Activated CD4-positive, alpha-beta memory T cell treated with anti-CD3 and anti-CD28 coated beads for 36 hours (primary cell): ENCODE measurements around the gene S100A1. TPM values are rescaled to one million over a fixed set of nuclear protein-coding genes. Genes with fewer than 3 reads are reported as not detected.

Experiments used
- CTCF ChIA-PET: fragments of 350-600 bp; sonication (Branson Sonifier 250); formaldehyde crosslinking; loops from one replicate; lab custom pipeline; 2021; ENCODE audit warnings: antibody characterized with exemption, inconsistent platforms; lab: Charles Lee
- POLR2A ChIA-PET: fragments of 350-600 bp; sonication (Branson Sonifier 250); formaldehyde crosslinking; loops from one replicate; lab custom pipeline; 2021; ENCODE audit warnings: antibody characterized with exemption; lab: Charles Lee
- DNase-seq: peaks from one replicate; pipeline ENCODE4 v3.0.0-alpha.2; 2020
- H3K27ac Mint-ChIP-seq: one replicate; pipeline ENCODE4 v1.8.0; 2021; ENCODE audit warnings: mixed read lengths
- H3K27me3 Mint-ChIP-seq: one replicate; pipeline ENCODE4 v1.8.0; 2021; ENCODE audit warnings: mixed read lengths
- H3K36me3 Mint-ChIP-seq: one replicate; pipeline ENCODE4 v1.8.0; 2021; ENCODE audit warnings: mixed read lengths
- H3K4me1 Mint-ChIP-seq: one replicate; pipeline ENCODE4 v1.8.0; 2021; ENCODE audit warnings: low read depth, mixed read lengths
- H3K4me3 Mint-ChIP-seq: one replicate; pipeline ENCODE4 v1.8.0; 2021; ENCODE audit warnings: mild to moderate bottlenecking, mixed read lengths
- H3K9me3 Mint-ChIP-seq: one replicate; pipeline ENCODE4 v1.8.0; 2021; ENCODE audit warnings: mixed read lengths
- intact Hi-C: fragments of 100-400 bp; cut with micrococcal nuclease; formaldehyde crosslinking; loops from one replicate; pipeline ENCODE4 v1.15.1; 2023
- total RNA-seq, 2 experiments: library from RNA; stranded (reverse); gene quantifications; one replicate each; pipeline ENCODE4 v1.2.3, GENCODE V29; 2021

The S100A1 gene
- total RNA-seq, 2 experiments from 2014 or later = not detected

- intact Hi-C loops = no loop called here
- H3K27ac Mint-ChIP-seq = no peak overlapping the region
- POLR2A ChIA-PET = interaction anchor here (0.6 to 0.7 kb wide), 2 partner anchors 25 to 34 kb away, joined by 3 to 4 read pairs; no protein-coding TSS in a partner anchor
These were observed 5.1 kb upstream of the S100A1 start for GRCh38 chr1:153623101-153623500.

DNA sequence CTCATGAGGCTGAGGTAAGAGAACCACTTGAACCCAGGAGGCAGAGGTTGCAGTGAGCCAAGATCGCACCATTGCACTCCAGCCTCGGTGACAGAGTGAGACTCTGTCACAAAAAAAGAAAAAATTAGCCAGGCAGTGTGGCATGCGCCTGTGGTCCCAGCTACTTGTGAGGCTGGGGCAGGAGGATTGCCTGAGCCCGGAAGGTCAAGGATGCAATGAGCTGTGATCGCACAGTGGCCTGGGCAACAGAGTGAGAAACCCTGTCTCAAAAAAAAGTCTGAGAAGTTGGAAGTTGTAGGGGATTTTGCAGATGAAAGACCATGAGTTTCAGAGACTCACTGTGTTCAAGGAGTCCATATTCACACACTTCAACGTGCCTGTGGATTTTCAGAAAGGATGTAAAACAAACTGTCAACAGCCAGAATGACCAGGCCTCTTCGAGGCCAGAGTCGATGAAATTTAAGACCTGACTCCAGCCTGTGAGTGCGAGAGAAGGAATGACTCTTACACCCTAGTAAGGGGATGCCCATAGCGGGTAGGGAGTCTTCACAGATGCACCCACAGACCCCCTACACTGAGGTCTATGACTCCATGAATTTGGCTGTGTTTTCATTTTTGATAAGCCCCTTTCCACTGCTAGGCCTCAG is 3.1 kb upstream of the S100A1 start:
- peaks cover 2% of the 10 kb centered on the region for H3K36me3 Mint-ChIP-seq
- peaks cover 4% of the 10 kb centered on the region for H3K4me1 Mint-ChIP-seq
- POLR2A ChIA-PET = no interaction called here
- peaks cover 7% of the 10 kb centered on the region for H3K27me3 Mint-ChIP-seq
- DNase-seq = no peak
- CTCF ChIA-PET = interaction anchor here (1.1 kb wide), 1 partner anchor 115 kb away, joined by 3 read pairs; no protein-coding TSS in a partner anchor
- intact Hi-C loops = no loop called here
- H3K9me3 Mint-ChIP-seq = no peaks in the 10 kb centered on the region
- no peak overlapping the region for H3K27ac Mint-ChIP-seq
- H3K4me3 Mint-ChIP-seq = no peak overlapping the region

More at GRCh38 chr1:153623101-153623500, 5.1 kb upstream of the S100A1 start:
- CTCF ChIA-PET = no interaction called here
- peaks cover 4% of the 10 kb centered on the region for H3K4me1 Mint-ChIP-seq
- peaks cover 2% of the 10 kb centered on the region for H3K36me3 Mint-ChIP-seq
- H3K4me3 Mint-ChIP-seq = no peak overlapping the region
- H3K9me3 Mint-ChIP-seq = no peaks in the 10 kb centered on the region
- DNase-seq = no peak
- H3K27me3 Mint-ChIP-seq = peaks cover 7% of the 10 kb centered on the region

DNA sequence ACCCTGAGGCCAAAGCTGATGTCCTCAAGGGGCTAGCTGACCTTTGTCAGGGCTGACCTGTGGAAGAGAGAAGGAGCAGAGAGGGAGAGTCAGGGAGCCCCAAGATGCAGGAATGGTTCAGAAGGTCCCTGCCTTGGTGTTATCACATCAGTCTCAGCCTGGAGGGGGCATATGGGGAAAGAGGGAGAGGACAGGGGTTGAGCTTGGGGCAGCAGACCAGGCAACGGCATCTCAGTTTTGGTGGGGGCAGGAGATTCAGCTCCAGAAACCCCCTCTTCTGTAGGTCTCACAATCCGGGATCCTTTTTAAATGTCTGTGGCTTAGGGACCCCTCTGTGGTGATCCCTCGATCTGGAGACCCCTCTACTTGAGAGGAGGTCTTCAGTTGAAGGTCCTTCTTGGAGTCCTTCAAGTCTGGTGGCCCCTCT is 1.7 kb upstream of the S100A1 start:
- DNase-seq = no peak
- ChIA-PET POLR2A (no interaction called here), CTCF (interaction anchor here (1.4 to 1.7 kb wide), 3 partner anchors 8 to 116 kb away, joined by 5 to 10 read pairs (median 6); no protein-coding TSS in a partner anchor)
- no peak overlapping the region for H3K27ac Mint-ChIP-seq
- intact Hi-C loops = no loop called here
- peaks cover 12% of the 10 kb centered on the region for H3K4me1 Mint-ChIP-seq
- H3K9me3 Mint-ChIP-seq = no peaks in the 10 kb centered on the region
- H3K27me3 Mint-ChIP-seq = peaks cover 7% of the 10 kb centered on the region
- no peak overlapping the region for H3K4me3 Mint-ChIP-seq
- peaks cover 2% of the 10 kb centered on the region for H3K36me3 Mint-ChIP-seq

DNA sequence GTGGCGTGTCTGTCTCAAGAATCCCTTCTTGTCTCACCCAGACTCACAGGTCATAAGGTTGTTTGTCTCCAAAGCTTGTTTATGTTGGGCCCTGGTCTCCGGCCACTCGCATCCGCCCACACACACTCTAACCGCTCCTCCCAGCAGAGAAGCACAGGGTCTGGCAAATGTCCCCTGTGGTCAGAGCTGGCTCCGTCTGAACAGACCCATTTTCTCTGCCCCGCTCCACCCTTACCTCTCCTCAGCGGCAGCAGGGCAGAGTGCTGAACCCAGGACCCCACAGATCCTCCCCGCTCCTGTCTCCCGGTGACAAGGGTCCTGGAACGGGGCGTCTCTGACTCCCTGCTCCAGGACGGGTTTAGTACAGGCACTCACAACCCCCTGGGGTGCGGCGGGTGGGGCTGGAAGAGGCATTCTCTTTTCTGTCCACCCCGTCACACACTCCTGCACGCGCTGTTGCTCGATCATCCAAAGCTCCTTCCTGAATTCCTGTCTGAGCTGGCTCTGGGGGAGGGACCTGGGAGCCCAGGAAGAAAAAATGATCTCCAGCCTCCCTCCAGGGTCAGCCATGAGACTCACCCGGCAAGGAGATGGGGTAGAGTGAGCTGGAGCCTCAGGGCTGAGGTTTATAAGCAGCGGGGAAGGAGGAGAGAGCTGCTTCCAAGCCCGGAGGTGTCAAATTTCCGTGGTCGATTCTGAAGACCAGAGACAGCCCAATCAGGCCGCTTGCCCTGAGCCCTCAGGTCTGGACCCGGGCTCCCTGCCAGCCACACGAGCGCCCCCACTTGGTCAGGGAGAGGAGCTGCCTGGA is 1.1 kb upstream of the S100A1 start, which contains the start of gene S100A13:
TSS of gene S100A13 (minus strand) at position 602 of the 811 bp plus-strand sequence. CDS start 1,033 bp downstream, outside the sequence.
- CTCF ChIA-PET = interaction anchor here (0.9 to 1.7 kb wide), 5 partner anchors 9 to 117 kb away, joined by 4 to 10 read pairs (median 5); no protein-coding TSS in a partner anchor
- intact Hi-C loops = no loop called here
- Mint-ChIP-seq H3K27ac (no peak within 1 kb of the TSS), H3K4me1 (peaks cover 17% of the 10 kb centered on the region), H3K9me3 (no peaks in the 10 kb centered on the region), H3K27me3 (peaks cover 7% of the 10 kb centered on the region), H3K4me3 (no peak within 1 kb of the TSS), H3K36me3 (peaks cover 2% of the 10 kb centered on the region)
- peak; percentile 38 for DNase-seq
- POLR2A ChIA-PET = no interaction called here

DNA sequence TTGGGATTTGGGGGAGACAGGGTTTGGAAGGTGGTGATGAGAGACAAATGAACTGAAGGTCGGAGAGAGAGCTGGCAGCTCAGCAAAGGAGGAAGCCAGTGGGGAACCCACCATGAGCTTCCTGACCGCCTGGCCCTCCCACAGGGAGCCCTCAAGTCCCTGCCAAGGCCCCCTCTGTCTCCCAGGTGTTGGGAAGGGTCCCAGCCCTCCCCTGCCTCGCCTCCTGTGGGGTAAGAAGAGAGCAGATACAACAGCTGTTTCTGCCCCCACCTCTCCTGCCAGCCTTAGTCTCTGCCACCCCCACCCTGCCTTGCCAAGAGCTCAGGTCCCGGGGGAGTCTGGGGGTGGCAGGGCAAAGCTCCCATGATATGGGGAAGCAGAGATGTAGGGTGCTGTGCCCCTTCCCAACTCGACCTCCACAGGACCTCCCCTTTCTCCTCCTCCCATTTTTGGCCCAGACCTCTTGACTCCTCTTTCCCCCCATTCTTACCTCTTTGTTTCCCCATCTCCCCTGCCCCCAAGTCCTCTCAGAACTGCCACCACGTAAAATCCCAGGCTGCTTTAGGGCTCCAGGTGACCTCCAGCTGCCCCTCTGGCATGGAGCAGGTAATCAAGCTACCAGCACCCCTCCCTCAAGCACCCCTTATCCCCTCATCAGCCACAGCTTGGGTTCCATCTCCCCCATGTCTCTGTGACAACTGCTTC is 556 bp downstream of the S100A1 start:
- no peak overlapping the region for H3K4me3 Mint-ChIP-seq
- DNase-seq = no peak
- peaks cover 29% of the 10 kb centered on the region for H3K4me1 Mint-ChIP-seq
- intact Hi-C loops = no loop called here
- peaks cover 5% of the 10 kb centered on the region for H3K36me3 Mint-ChIP-seq
- H3K27me3 Mint-ChIP-seq = peaks cover 7% of the 10 kb centered on the region
- no peaks in the 10 kb centered on the region for H3K9me3 Mint-ChIP-seq
- no peak overlapping the region for H3K27ac Mint-ChIP-seq
- ChIA-PET CTCF (interaction anchor here (1.2 to 2.5 kb wide), 4 partner anchors 11 to 61 kb away, joined by 3 to 10 read pairs (median 6); no protein-coding TSS in a partner anchor), POLR2A (no interaction called here)

GRCh38 chr1:153629343-153629665 is 1.1 kb downstream of the S100A1 start:
- Mint-ChIP-seq H3K36me3 (peaks cover 7% of the 10 kb centered on the region), H3K27ac (no peak overlapping the region), H3K9me3 (no peaks in the 10 kb centered on the region), H3K4me3 (no peak overlapping the region), H3K4me1 (peaks cover 29% of the 10 kb centered on the region), H3K27me3 (peaks cover 7% of the 10 kb centered on the region)
- DNase-seq = no peak
- CTCF ChIA-PET = interaction anchor here (1.2 to 2.5 kb wide), 4 partner anchors 10 to 61 kb away, joined by 3 to 10 read pairs (median 6); no protein-coding TSS in a partner anchor
- intact Hi-C loops = no loop called here
- POLR2A ChIA-PET = no interaction called here

GRCh38 chr1:153629971-153630370 is 1.7 kb downstream of the S100A1 start:
- POLR2A ChIA-PET = no interaction called here

DNA sequence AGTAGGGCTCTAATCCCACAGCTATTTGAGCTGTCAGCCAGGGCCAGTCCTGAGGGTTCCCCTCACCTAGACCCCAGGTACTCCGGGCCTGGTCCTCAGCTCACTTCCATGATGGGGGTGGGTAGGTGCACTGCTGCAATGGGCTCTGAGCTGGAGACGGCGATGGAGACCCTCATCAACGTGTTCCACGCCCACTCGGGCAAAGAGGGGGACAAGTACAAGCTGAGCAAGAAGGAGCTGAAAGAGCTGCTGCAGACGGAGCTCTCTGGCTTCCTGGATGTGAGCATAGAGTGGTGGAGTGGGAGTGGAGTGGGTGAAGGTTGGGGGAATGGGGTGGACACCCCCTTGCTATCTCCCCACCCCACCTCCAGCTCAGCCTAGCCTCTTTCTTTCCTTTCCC is 2.1 kb downstream of the S100A1 start:
- Mint-ChIP-seq H3K36me3 (peaks cover 12% of the 10 kb centered on the region), H3K4me3 (no peak overlapping the region), H3K4me1 (peaks cover 29% of the 10 kb centered on the region), H3K27me3 (peaks cover 7% of the 10 kb centered on the region), H3K27ac (no peak overlapping the region), H3K9me3 (no peaks in the 10 kb centered on the region)
- DNase-seq = no peak
- CTCF ChIA-PET = interaction anchor here (1.2 to 2.5 kb wide), 2 partner anchors 58 to 98 kb away, joined by 3 to 10 read pairs; no protein-coding TSS in a partner anchor
- POLR2A ChIA-PET = no interaction called here
- intact Hi-C loops = loop anchor here (5.0 to 10.0 kb wide), 3 partner anchors 96 to 327 kb away; partner anchors contain the start of genes CRTC2, GATAD2B and S100A6

More at GRCh38 chr1:153629971-153630370, 1.7 kb downstream of the S100A1 start:
- Mint-ChIP-seq H3K4me3 (no peak overlapping the region), H3K27ac (no peak overlapping the region), H3K9me3 (no peaks in the 10 kb centered on the region), H3K36me3 (peaks cover 11% of the 10 kb centered on the region), H3K4me1 (peaks cover 29% of the 10 kb centered on the region), H3K27me3 (peaks cover 7% of the 10 kb centered on the region)
- DNase-seq = no peak
- intact Hi-C loops = loop anchor here (5.0 to 10.0 kb wide), 3 partner anchors 95 to 327 kb away; partner anchors contain the start of genes CRTC2, GATAD2B and S100A6
- CTCF ChIA-PET = interaction anchor here (1.2 to 2.5 kb wide), 3 partner anchors 10 to 97 kb away, joined by 3 to 10 read pairs (median 7); no protein-coding TSS in a partner anchor

GRCh38 chr1:153631047-153632022 is 3.1 kb downstream of the S100A1 start:
- Mint-ChIP-seq H3K36me3 (peaks cover 16% of the 10 kb centered on the region), H3K4me3 (no peak overlapping the region), H3K4me1 (peaks cover 36% of the 10 kb centered on the region), H3K27ac (peak overlapping the region; percentile 79), H3K9me3 (no peaks in the 10 kb centered on the region), H3K27me3 (peaks cover 5% of the 10 kb centered on the region)
- peak; percentile 30 for DNase-seq
- ChIA-PET CTCF (interaction anchor here (1.5 kb wide), 1 partner anchor 121 kb away, joined by 6 read pairs; no protein-coding TSS in a partner anchor), POLR2A (no interaction called here)
- intact Hi-C loops = loop anchor here (5.0 to 10.0 kb wide), 3 partner anchors 97 to 326 kb away; partner anchors contain the start of genes CRTC2, GATAD2B and S100A6

- intact Hi-C loops = loop anchor here (1.0 to 10.0 kb wide), 4 partner anchors 38 to 324 kb away; partner anchors contain the start of genes CRTC2, GATAD2B and S100A6
- Mint-ChIP-seq H3K4me1 (peaks cover 45% of the 10 kb centered on the region), H3K36me3 (peaks cover 31% of the 10 kb centered on the region), H3K27me3 (no peaks in the 10 kb centered on the region), H3K9me3 (no peaks in the 10 kb centered on the region), H3K4me3 (peak overlapping the region; percentile 92), H3K27ac (peak overlapping the region; percentile 100)
- no peak for DNase-seq
- CTCF ChIA-PET = interaction anchor here (1.0 to 3.1 kb wide), 11 partner anchors 15 to 353 kb away, joined by 3 to 29 read pairs (median 5); partner anchors contain the start of genes ILF2, RAB13 and S100A2
- POLR2A ChIA-PET = interaction anchor here (0.6 to 3.1 kb wide), 19 partner anchors 11 to 357 kb away, joined by 3 to 25 read pairs (median 9); partner anchors contain the start of genes ILF2, INTS3, RPS27 and S100A14
These were observed 5.0 kb downstream of the S100A1 start for GRCh38 chr1:153633161-153633753.
